ENCODE measurements around the gene ARMH3. TPM values are rescaled to one million over a fixed set of nuclear protein-coding genes. Genes with fewer than 3 reads are reported as not detected.

Gene ARMH3
- total and polyA plus RNA-seq, 10 of the 15 experiments (the other 5 are each of a cell fraction or from before 2014, with no cell fraction given), result 13.0 to 33.0 (median 16.4) TPM

- TF ChIP-seq LARP7 (IDR thresholded peaks at IDR 0.05) (no peak), CBFB (IDR thresholded peaks at IDR 0.05; ENCODE audit: low read depth) (no peak), YY1 (IDR thresholded peaks at IDR 0.05; ENCODE audit: low read depth, low read length) (0 out of 2 replicates have a peak, but pooled peaks have one; percentile 20), EP300 (IDR thresholded peaks at IDR 0.05; ENCODE audit: borderline replicate concordance in 1 of 2, control insufficient read depth in 1 of 2, low read depth in 2 of 2, low read length in 2 of 2) (peak; percentile 88 to 89), IRF4 (IDR thresholded peaks at IDR 0.05; ENCODE audit: low read depth, low read length) (0 out of 2 replicates have a peak, but pooled peaks have one; percentile 14), CHD1 (IDR thresholded peaks at IDR 0.05; ENCODE audit: low read depth, low read length) (no peak), SMAD1 (IDR thresholded peaks at IDR 0.05; ENCODE audit: low read depth, partially characterized antibody) (peak; percentile 17), NKRF (conservative IDR thresholded peaks at IDR 0.05) (no peak), NFYB (IDR thresholded peaks at IDR 0.05; ENCODE audit: insufficient read depth, low read depth, low read length) (no peak), BACH1 (IDR thresholded peaks at IDR 0.05; ENCODE audit: borderline replicate concordance) (no peak), ZZZ3 (IDR thresholded peaks at IDR 0.05; ENCODE audit: control insufficient read depth, insufficient read length, low read depth) (no peak), E4F1 (IDR thresholded peaks at IDR 0.05; ENCODE audit: borderline replicate concordance, partially characterized antibody) (no peak), PRDM15 (CRISPR knock-in tag; IDR thresholded peaks at IDR 0.05) (no peak), YBX1 (IDR thresholded peaks at IDR 0.05) (no peak), SMARCA5 (IDR thresholded peaks at IDR 0.05) (no peak), FOXM1 (IDR thresholded peaks at IDR 0.05; ENCODE audit: low read depth, low read length) (no peak; the same call in 1 of the 2 replicates), SREBF1 (IDR thresholded peaks at IDR 0.05; ENCODE audit: low read length) (no peak), ZNF622 (IDR thresholded peaks at IDR 0.05) (no peak), BCL3 (IDR thresholded peaks at IDR 0.05; ENCODE audit: borderline replicate concordance, insufficient read depth, low read depth, low read length, poor library complexity, severe bottlenecking) (no peak), GATAD2B (conservative IDR thresholded peaks at IDR 0.05; ENCODE audit: low read depth) (no peak), NFXL1 (IDR thresholded peaks at IDR 0.05; ENCODE audit: borderline replicate concordance) (no peak)
These were observed 153.7 kb downstream of the ARMH3 start (continued) for GRCh38 chr10:101902032-101902819.
